ENCODE measurements around the gene MYH7. TPM values are rescaled to one million over a fixed set of nuclear protein-coding genes. Genes with fewer than 3 reads are reported as not detected.
"Not testable (repeated sequence)": the region's sequence is repeated elsewhere in the genome, so short reads cannot be mapped to it uniquely, and the experiment has no call there.

MYH7 gene
- total RNA-seq, 2 donors from 2014 or later = 0.28 to 40.1 TPM

- Histone ChIP-seq H3K4me1 (replicated peaks) (no peaks in the 10 kb centered on the region), H3K9me3 (no peaks in the 10 kb centered on the region), H3K27me3 (replicated peaks; ENCODE audit: insufficient read depth) (no peaks in the 10 kb centered on the region), H3K36me3 (no peaks in the 10 kb centered on the region), H3K27ac (no peak overlapping the region), H3K4me3 (no peak overlapping the region)
- no peak for DNase-seq (ENCODE audit: low spot score)
- 83% methylated on average over 10 of the region's 10 CpGs for WGBS
- intact Hi-C loops (cut with DNase I) = no loop called here
- no peak for TF ChIP-seq POLR2AphosphoS5 (IDR thresholded peaks at IDR 0.05)
These were observed 5.3 kb downstream of the MYH7 start for GRCh38 chr14:23430016-23430722.

GRCh38 chr14:23428686-23429495 is 6.6 kb downstream of the MYH7 start:
- DNase-seq (ENCODE audit: low spot score) = no peak
- 93% methylated on average over 13 of the region's 13 CpGs for WGBS

GRCh38 chr14:23425798-23426197 is 9.7 kb downstream of the MYH7 start:
- H3K27me3 ChIP-seq (replicated peaks; ENCODE audit: insufficient read depth); DNase-seq (ENCODE audit: low spot score); H3K4me1 ChIP-seq (replicated peaks); H3K36me3 ChIP-seq; H3K4me3 ChIP-seq; intact Hi-C loops (cut with DNase I); H3K9me3 ChIP-seq; H3K27ac ChIP-seq: not testable (repeated sequence)
- WGBS = 90% methylated on average over 6 of the region's 6 CpGs

More at GRCh38 chr14:23428686-23429495, 6.6 kb downstream of the MYH7 start:
- Histone ChIP-seq H3K4me1 (replicated peaks) (no peaks in the 10 kb centered on the region), H3K36me3 (no peaks in the 10 kb centered on the region), H3K9me3 (no peaks in the 10 kb centered on the region), H3K4me3 (no peak overlapping the region), H3K27me3 (replicated peaks; ENCODE audit: insufficient read depth) (no peaks in the 10 kb centered on the region), H3K27ac (no peak overlapping the region)
- TF ChIP-seq POLR2AphosphoS5 (IDR thresholded peaks at IDR 0.05) (no peak), CTCF (IDR thresholded peaks at IDR 0.05) (no peak), POLR2A (IDR thresholded peaks at IDR 0.05) (no peak)
- intact Hi-C loops (cut with DNase I) = no loop called here

GRCh38 chr14:23425169-23425568 is 10.3 kb downstream of the MYH7 start:
- H3K27ac ChIP-seq = no peak overlapping the region
- WGBS = 88% methylated on average over 10 of the region's 10 CpGs
- no peak overlapping the region for H3K4me3 ChIP-seq
- intact Hi-C loops (cut with DNase I) = no loop called here
- no peak for DNase-seq (ENCODE audit: low spot score)
- TF ChIP-seq CTCF (IDR thresholded peaks at IDR 0.05) = no peak
- TF ChIP-seq POLR2AphosphoS5 (IDR thresholded peaks at IDR 0.05) = no peak
- H3K4me1 ChIP-seq (replicated peaks) = no peaks in the 10 kb centered on the region
- H3K27me3 ChIP-seq (replicated peaks; ENCODE audit: insufficient read depth) = no peaks in the 10 kb centered on the region
- no peaks in the 10 kb centered on the region for H3K36me3 ChIP-seq
- no peaks in the 10 kb centered on the region for H3K9me3 ChIP-seq

GRCh38 chr14:23423657-23424056 is 11.8 kb downstream of the MYH7 start:
- Histone ChIP-seq H3K27me3 (replicated peaks; ENCODE audit: insufficient read depth) (no peaks in the 10 kb centered on the region), H3K27ac (no peak overlapping the region), H3K36me3 (no peaks in the 10 kb centered on the region), H3K4me1 (replicated peaks) (no peaks in the 10 kb centered on the region), H3K4me3 (no peak overlapping the region), H3K9me3 (no peaks in the 10 kb centered on the region)
- TF ChIP-seq POLR2AphosphoS5 (IDR thresholded peaks at IDR 0.05) (no peak), CTCF (IDR thresholded peaks at IDR 0.05) (no peak), POLR2A (IDR thresholded peaks at IDR 0.05) (no peak)
- intact Hi-C loops (cut with DNase I) = no loop called here
- 92% methylated on average over 6 of the region's 6 CpGs for WGBS
- no peak for DNase-seq (ENCODE audit: low spot score)
